Stomach (tissue), 4 donors: ENCODE data around the gene FLT1.

Experiments
- CTCF ChIP-seq, 7 experiments: fragments of 450-650 bp in 4 of 7; fragments of 200-600 bp in 3 of 7; sonication (generic) in 3 of 7; IDR thresholded peaks; one replicate each; pipeline ENCODE4 v1.5.1; 2016 to 2019; ENCODE audit warnings: antibody characterized with exemption in 7 of 7, control low read depth in 2 of 7, mild to moderate bottlenecking in 1 of 7
- POLR2A ChIP-seq, 4 donors: fragments of 450-650 bp; IDR thresholded peaks; one replicate each; pipeline ENCODE4 v1.6.1; 2016; ENCODE audit warnings: antibody characterized with exemption in 4 of 4, control low read depth in 2 of 4, mild to moderate bottlenecking in 1 of 4, moderate library complexity in 1 of 4

GRCh38 chr13:28459911-28460310, 35.0 kb downstream of the FLT1 start:
- TF ChIP-seq CTCF (IDR thresholded peaks at IDR 0.05) = no peak
- no peak for TF ChIP-seq POLR2A (IDR thresholded peaks at IDR 0.05)
